Erythroblast (primary cell): ENCODE measurements around the gene LENEP.

Experiments used
- GATA1 ChIP-seq: IDR thresholded peaks from 2 replicates; pipeline ENCODE4 v1.6.1; 2011; ENCODE audit warnings: low read depth, mild to moderate bottlenecking, control low read depth, low read length, moderate library complexity
- POLR2A ChIP-seq: IDR thresholded peaks from 2 replicates; pipeline ENCODE4 v1.6.1; 2011; ENCODE audit warnings: mild to moderate bottlenecking, low read length

GRCh38 chr1:154945160-154945961 lies 48.0 kb upstream of the LENEP start:
- TF ChIP-seq POLR2A (no peak), GATA1 (no peak)
